Lung (tissue), 12 donors: Measurements from ENCODE around the gene CACNA1I. TPM values are rescaled to one million over a fixed set of nuclear protein-coding genes. Genes with fewer than 3 reads are reported as not detected.

ENCODE experiments used
- ATAC-seq: fragments of 200-7000 bp; cut with Tn5 transposase; one replicate; pipeline ENCODE4 v1.9.1; 2020; ENCODE audit warnings: moderate number of reproducible peaks; ENCODE audit not compliant: insufficient read depth, low FRiP score
- DNase-seq, 3 donors: peaks; one replicate each; pipeline ENCODE4 v3.0.0-alpha.2; 2013 to 2017
- H3K27ac ChIP-seq, 2 donors: one replicate each; pipeline ENCODE4 v1.5.1; 2013; ENCODE audit warnings: mild to moderate bottlenecking in 2 of 2, moderate library complexity in 2 of 2, control low read depth in 1 of 2, inconsistent platforms in 1 of 2, low read depth in 1 of 2, low read length in 1 of 2
- H3K27me3 ChIP-seq, 3 donors: one replicate each; pipeline ENCODE4 v1.5.1; 2013; ENCODE audit warnings: low read length in 2 of 3; ENCODE audit not compliant: control insufficient read depth in 3 of 3, insufficient read depth in 3 of 3
- H3K36me3 ChIP-seq, 4 donors: one replicate each; pipeline ENCODE4 v1.5.1; 2013; ENCODE audit warnings: low read length in 4 of 4, mild to moderate bottlenecking in 1 of 4, moderate library complexity in 1 of 4; ENCODE audit not compliant: control insufficient read depth in 4 of 4, insufficient read depth in 4 of 4
- H3K4me1 ChIP-seq, 5 donors: one replicate each; pipeline ENCODE4 v1.5.1; 2013; ENCODE audit warnings: low read length in 5 of 5, mild to moderate bottlenecking in 2 of 5, moderate library complexity in 1 of 5; ENCODE audit not compliant: control insufficient read depth in 5 of 5, insufficient read depth in 5 of 5
- H3K4me3 ChIP-seq: one replicate; pipeline ENCODE4 v1.5.1; 2013; ENCODE audit warnings: mild to moderate bottlenecking, control low read depth, moderate library complexity
- H3K9ac ChIP-seq, 2 donors: one replicate each; pipeline ENCODE4 v1.5.1; 2013; ENCODE audit warnings: low read length in 2 of 2, control low read depth in 1 of 2; ENCODE audit not compliant: insufficient read depth in 1 of 2
- H3K9me3 ChIP-seq, 4 donors: one replicate each; pipeline ENCODE4 v1.5.1; 2013; ENCODE audit warnings: low read length in 3 of 4, mild to moderate bottlenecking in 1 of 4, moderate library complexity in 1 of 4; ENCODE audit not compliant: control insufficient read depth in 4 of 4, insufficient read depth in 3 of 4
- CTCF ChIP-seq: IDR thresholded peaks from 2 replicates; pipeline ENCODE4 v1.5.1; 2012; ENCODE audit warnings: mild to moderate bottlenecking; ENCODE audit errors: control extremely low read depth, extremely low read depth
- WGBS, 2 donors: extraction: QIAGEN DNeasy Blood & Tissue Kit; methylation state at CpG; one replicate each; pipeline ENCODE4 v1.1.7; 2013; 5-methylcytosine and 5-hydroxymethylcytosine counted together
- polyA plus RNA-seq, 2 donors: library from polyadenylated mRNA; stranded (reverse); fragments of 200-250 nt; gene quantifications; one replicate each; pipeline ENCODE4 v1.2.1, GENCODE V29; 2013
- total RNA-seq, 2 donors: library from RNA; depleted of rRNA in 1 of 2; stranded (reverse); fragments of >200 nt in 1 of 2; gene quantifications; one replicate each; pipeline ENCODE4 v1.2.1, GENCODE V29; 2014 to 2021
- donor health status: control.
- donor health status: control.
- donor health status: Bipolar disorder and iron deficiency.
- donor health status: healthy.
- donor health status: DM: yes; HTN: yes; CAD: no.

The CACNA1I gene
- total and polyA plus RNA-seq, 4 donors: 0.07 to 0.22 (median 0.16) TPM

- no peak for TF ChIP-seq CTCF
- no peak overlapping the region for H3K27ac ChIP-seq
- peaks cover 0 to 7% (median 0%) of the 10 kb centered on the region in 5 donors for H3K4me1 ChIP-seq
- ATAC-seq: no peak
- H3K9ac ChIP-seq: no peak overlapping the region
- no peak for DNase-seq
- WGBS, 2 donors: 65 to 73% methylated on average over 14 of the region's 14 CpGs
- H3K27me3 ChIP-seq: peaks cover 0 to 23% (median 0%) of the 10 kb centered on the region in 3 donors
- peaks cover 0 to 2% (median 0%) of the 10 kb centered on the region in 4 donors for H3K9me3 ChIP-seq
- no peak overlapping the region for H3K4me3 ChIP-seq
- no peaks in the 10 kb centered on the region for H3K36me3 ChIP-seq
Observed at GRCh38 chr22:39697790-39698430, 127.4 kb downstream of the CACNA1I start.

GRCh38 chr22:39699631-39700360 is 129.2 kb downstream of the CACNA1I start:
- peak; percentile 33 to 52 (median 46) for DNase-seq
- no peak for ATAC-seq
- H3K36me3 ChIP-seq: no peaks in the 10 kb centered on the region
- no peak overlapping the region for H3K27ac ChIP-seq
- H3K27me3 ChIP-seq: peaks cover 0 to 17% (median 4%) of the 10 kb centered on the region in 3 donors
- H3K4me1 ChIP-seq: peaks cover 0 to 18% (median 4%) of the 10 kb centered on the region in 5 donors
- WGBS, 2 donors: 76 to 88% methylated on average over 19 of the region's 19 CpGs
- peaks cover 0 to 4% (median 0%) of the 10 kb centered on the region in 4 donors for H3K9me3 ChIP-seq
- H3K9ac ChIP-seq: no peak overlapping the region
- no peak overlapping the region for H3K4me3 ChIP-seq
- no peak for TF ChIP-seq CTCF

GRCh38 chr22:39700565-39700964 is 130.0 kb downstream of the CACNA1I start:
- H3K27me3 ChIP-seq: peaks cover 0 to 17% (median 4%) of the 10 kb centered on the region in 3 donors
- peaks cover 0 to 18% (median 4%) of the 10 kb centered on the region in 5 donors for H3K4me1 ChIP-seq
- no peak for TF ChIP-seq CTCF
- no peaks in the 10 kb centered on the region for H3K36me3 ChIP-seq
- H3K4me3 ChIP-seq: no peak overlapping the region
- H3K9ac ChIP-seq: no peak overlapping the region
- WGBS, 2 donors: 77 to 87% methylated on average over 7 of the region's 7 CpGs
- no peak overlapping the region for H3K27ac ChIP-seq
- ATAC-seq (no peak), DNase-seq (no peak)
- peaks cover 0 to 4% (median 0%) of the 10 kb centered on the region in 4 donors for H3K9me3 ChIP-seq
